HEK293 (cell line): Measurements from ENCODE around the gene DRD4.
A peak's percentile ranks its signal among the peaks of the same experiment; 100 is the strongest.

Experiments used
- CTCF ChIA-PET: fragments of 350-600 bp; formaldehyde crosslinking; extraction: SDS; loops from one replicate; lab custom pipeline; 2021; ENCODE audit warnings: antibody characterized with exemption; lab: Yijun Ruan, JAX
- POLR2A ChIA-PET: fragments of 300-600 bp; formaldehyde crosslinking; extraction: SDS; loops from one replicate; lab custom pipeline; 2020; ENCODE audit warnings: antibody characterized with exemption, inconsistent platforms; lab: Yijun Ruan, JAX
- H3K27ac ChIP-seq: fragments of 200-500 bp; sonication (Bioruptor generic); 2 replicates; pipeline ENCODE4 v1.5.1; 2014; ENCODE audit warnings: low read depth, low read length, control low read depth, inconsistent platforms; ENCODE audit errors: extremely low read depth
- H3K36me3 ChIP-seq, 2 experiments: fragments of 200-500 bp in 1 of 2; sonication (Bioruptor generic) in 1 of 2; 1 replicate in 1 of 2; 2 replicates in 1 of 2; pipeline ENCODE4 v1.5.1; 2014 to 2017; ENCODE audit warnings: inconsistent platforms in 2 of 2, low read length in 2 of 2; ENCODE audit not compliant: control insufficient read depth in 2 of 2, insufficient read depth in 1 of 2
- H3K4me1 ChIP-seq: fragments of 200-500 bp; sonication (Bioruptor generic); 2 replicates; pipeline ENCODE4 v1.5.1; 2014; ENCODE audit warnings: mild to moderate bottlenecking, low read length, inconsistent platforms; ENCODE audit not compliant: control insufficient read depth, insufficient read depth
- H3K4me3 ChIP-seq: 2 replicates; pipeline ENCODE4 v1.5.1; 2011; ENCODE audit warnings: low read depth, mild to moderate bottlenecking, control low read depth, low read length, moderate library complexity
- H3K9me3 ChIP-seq: fragments of 200-500 bp; sonication (Bioruptor generic); 2 replicates; pipeline ENCODE4 v1.5.1; 2014; ENCODE audit warnings: low read depth, low read length, inconsistent platforms; ENCODE audit not compliant: control insufficient read depth, insufficient read depth
- KLF8 ChIP-seq: fragments of 450-650 bp; formaldehyde crosslinking; IDR thresholded peaks from 2 replicates; pipeline ENCODE4 v1.5.1; 2016; ENCODE audit warnings: missing biosample characterization, missing genetic modification characterization
- KLF9 ChIP-seq: fragments of 450-650 bp; formaldehyde crosslinking; IDR thresholded peaks from 2 replicates; pipeline ENCODE4 v1.5.1; 2016; ENCODE audit warnings: missing biosample characterization, missing genetic modification characterization, low read depth
- PRDM1 ChIP-seq: fragments of 450-650 bp; formaldehyde crosslinking; IDR thresholded peaks from 2 replicates; pipeline ENCODE4; 2016; ENCODE audit warnings: missing biosample characterization, missing genetic modification characterization
- ZFP3 ChIP-seq: fragments of 450-650 bp; formaldehyde crosslinking; IDR thresholded peaks from 2 replicates; pipeline ENCODE4 v1.5.1; 2016; ENCODE audit warnings: low read depth, missing biosample characterization, missing genetic modification characterization
- ZNF169 ChIP-seq: fragments of 450-650 bp; formaldehyde crosslinking; IDR thresholded peaks from 2 replicates; pipeline ENCODE4 v1.5.1; 2016; ENCODE audit warnings: missing biosample characterization, missing genetic modification characterization
- ZNF248 ChIP-seq: fragments of 450-650 bp; formaldehyde crosslinking; IDR thresholded peaks from 2 replicates; pipeline ENCODE4 v1.5.1; 2017; ENCODE audit warnings: missing biosample characterization, missing genetic modification characterization
- ZNF510 ChIP-seq: fragments of 450-650 bp; formaldehyde crosslinking; IDR thresholded peaks from 2 replicates; pipeline ENCODE4 v1.5.1; 2018; ENCODE audit warnings: mild to moderate bottlenecking, missing genetic modification characterization, missing biosample characterization; ENCODE audit not compliant: insufficient replicate concordance
- ZNF548 ChIP-seq: fragments of 450-650 bp; formaldehyde crosslinking; IDR thresholded peaks from 2 replicates; pipeline ENCODE4 v1.5.1; 2016; ENCODE audit warnings: missing biosample characterization, missing genetic modification characterization
- ZNF629 ChIP-seq: fragments of 450-650 bp; formaldehyde crosslinking; IDR thresholded peaks from 2 replicates; pipeline ENCODE4 v1.5.1; 2017; ENCODE audit warnings: missing biosample characterization, missing genetic modification characterization
- ZNF785 ChIP-seq: fragments of 450-650 bp; formaldehyde crosslinking; IDR thresholded peaks from 2 replicates; pipeline ENCODE4 v1.5.1; 2016; ENCODE audit warnings: missing biosample characterization, missing genetic modification characterization
- TF ChIP-seq, protein P1 (sequence below): fragments of 450-650 bp; formaldehyde crosslinking; IDR thresholded peaks from 2 replicates; pipeline ENCODE4 v1.5.1; 2017; ENCODE audit warnings: missing biosample characterization, missing genetic modification characterization
- TF ChIP-seq, protein P2 (sequence below): fragments of 450-650 bp; formaldehyde crosslinking; IDR thresholded peaks from 2 replicates; pipeline ENCODE4 v1.5.1; 2016; ENCODE audit warnings: missing biosample characterization, missing genetic modification characterization, borderline replicate concordance
- TF ChIP-seq, protein P3 (sequence below): fragments of 450-650 bp; formaldehyde crosslinking; IDR thresholded peaks from 2 replicates; pipeline ENCODE4 v1.5.0; 2017; ENCODE audit warnings: missing biosample characterization, missing genetic modification characterization, borderline replicate concordance
- TF ChIP-seq, protein P4 (sequence below): fragments of 450-650 bp; formaldehyde crosslinking; IDR thresholded peaks from 2 replicates; pipeline ENCODE4 v1.5.1; 2016; ENCODE audit warnings: missing biosample characterization, missing genetic modification characterization

Gene DRD4

DNA sequence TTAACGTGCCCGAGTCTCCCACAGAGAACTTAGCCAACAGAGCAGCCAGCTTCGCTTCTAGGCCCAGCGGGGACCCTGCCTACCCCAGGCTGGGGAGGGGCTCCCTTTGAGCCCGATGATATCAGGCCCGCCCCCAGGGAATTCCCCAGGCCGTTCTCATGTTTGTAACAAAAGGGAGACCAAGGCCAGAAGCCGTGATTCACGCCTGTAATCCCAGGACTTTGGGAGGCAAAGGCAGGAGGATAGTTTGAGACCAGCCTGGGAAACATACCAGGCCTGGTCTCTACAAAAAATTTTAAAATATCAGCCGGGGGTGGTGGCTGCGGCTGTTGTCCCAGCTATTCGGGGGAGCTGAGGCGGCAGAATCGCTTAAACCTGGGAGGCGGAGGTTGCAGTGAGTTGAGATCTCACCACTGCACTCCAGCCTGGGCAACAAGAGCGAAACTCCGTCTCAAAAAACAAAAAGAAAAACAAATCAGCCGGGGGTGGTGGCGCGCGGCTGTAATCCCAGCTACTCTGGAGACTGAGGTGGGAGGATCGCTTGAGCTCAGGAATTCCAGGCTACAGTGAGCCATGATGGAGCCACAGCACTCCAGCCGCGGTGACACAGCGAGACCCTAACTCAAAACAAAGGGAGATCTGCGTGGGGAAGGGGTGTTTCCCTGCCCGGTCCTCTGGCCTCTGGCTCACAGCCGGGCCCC, 1.7 kb downstream of the DRD4 start (continued):
- TF ChIP-seq, protein P1, sequence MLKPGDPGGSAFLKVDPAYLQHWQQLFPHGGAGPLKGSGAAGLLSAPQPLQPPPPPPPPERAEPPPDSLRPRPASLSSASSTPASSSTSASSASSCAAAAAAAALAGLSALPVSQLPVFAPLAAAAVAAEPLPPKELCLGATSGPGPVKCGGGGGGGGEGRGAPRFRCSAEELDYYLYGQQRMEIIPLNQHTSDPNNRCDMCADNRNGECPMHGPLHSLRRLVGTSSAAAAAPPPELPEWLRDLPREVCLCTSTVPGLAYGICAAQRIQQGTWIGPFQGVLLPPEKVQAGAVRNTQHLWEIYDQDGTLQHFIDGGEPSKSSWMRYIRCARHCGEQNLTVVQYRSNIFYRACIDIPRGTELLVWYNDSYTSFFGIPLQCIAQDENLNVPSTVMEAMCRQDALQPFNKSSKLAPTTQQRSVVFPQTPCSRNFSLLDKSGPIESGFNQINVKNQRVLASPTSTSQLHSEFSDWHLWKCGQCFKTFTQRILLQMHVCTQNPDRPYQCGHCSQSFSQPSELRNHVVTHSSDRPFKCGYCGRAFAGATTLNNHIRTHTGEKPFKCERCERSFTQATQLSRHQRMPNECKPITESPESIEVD = no peak
- TF ChIP-seq ZNF248 (tag by site-specific recombination) (no peak), ZNF785 (no peak)
- TF ChIP-seq, protein P2, sequence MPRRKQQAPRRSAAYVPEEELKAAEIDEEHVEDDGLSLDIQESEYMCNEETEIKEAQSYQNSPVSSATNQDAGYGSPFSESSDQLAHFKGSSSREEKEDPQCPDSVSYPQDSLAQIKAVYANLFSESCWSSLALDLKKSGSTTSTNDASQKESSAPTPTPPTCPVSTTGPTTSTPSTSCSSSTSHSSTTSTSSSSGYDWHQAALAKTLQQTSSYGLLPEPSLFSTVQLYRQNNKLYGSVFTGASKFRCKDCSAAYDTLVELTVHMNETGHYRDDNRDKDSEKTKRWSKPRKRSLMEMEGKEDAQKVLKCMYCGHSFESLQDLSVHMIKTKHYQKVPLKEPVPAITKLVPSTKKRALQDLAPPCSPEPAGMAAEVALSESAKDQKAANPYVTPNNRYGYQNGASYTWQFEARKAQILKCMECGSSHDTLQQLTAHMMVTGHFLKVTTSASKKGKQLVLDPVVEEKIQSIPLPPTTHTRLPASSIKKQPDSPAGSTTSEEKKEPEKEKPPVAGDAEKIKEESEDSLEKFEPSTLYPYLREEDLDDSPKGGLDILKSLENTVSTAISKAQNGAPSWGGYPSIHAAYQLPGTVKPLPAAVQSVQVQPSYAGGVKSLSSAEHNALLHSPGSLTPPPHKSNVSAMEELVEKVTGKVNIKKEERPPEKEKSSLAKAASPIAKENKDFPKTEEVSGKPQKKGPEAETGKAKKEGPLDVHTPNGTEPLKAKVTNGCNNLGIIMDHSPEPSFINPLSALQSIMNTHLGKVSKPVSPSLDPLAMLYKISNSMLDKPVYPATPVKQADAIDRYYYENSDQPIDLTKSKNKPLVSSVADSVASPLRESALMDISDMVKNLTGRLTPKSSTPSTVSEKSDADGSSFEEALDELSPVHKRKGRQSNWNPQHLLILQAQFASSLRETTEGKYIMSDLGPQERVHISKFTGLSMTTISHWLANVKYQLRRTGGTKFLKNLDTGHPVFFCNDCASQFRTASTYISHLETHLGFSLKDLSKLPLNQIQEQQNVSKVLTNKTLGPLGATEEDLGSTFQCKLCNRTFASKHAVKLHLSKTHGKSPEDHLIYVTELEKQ (tag by site-specific recombination) = no peak

DNA sequence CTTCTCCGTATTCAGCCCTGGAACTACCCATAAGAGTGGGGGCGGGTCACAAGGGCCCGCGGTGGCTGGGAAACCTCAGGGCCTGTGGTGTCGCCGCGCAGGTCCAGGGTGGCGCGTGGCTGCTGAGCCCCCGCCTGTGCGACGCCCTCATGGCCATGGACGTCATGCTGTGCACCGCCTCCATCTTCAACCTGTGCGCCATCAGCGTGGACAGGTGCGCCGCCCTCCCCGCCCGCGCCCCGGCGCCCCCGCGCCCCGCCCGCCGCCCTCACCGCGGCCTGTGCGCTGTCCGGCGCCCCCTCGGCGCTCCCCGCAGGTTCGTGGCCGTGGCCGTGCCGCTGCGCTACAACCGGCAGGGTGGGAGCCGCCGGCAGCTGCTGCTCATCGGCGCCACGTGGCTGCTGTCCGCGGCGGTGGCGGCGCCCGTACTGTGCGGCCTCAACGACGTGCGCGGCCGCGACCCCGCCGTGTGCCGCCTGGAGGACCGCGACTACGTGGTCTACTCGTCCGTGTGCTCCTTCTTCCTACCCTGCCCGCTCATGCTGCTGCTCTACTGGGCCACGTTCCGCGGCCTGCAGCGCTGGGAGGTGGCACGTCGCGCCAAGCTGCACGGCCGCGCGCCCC, 2.4 kb downstream of the DRD4 start:
- H3K36me3 ChIP-seq = peaks cover 0 to 45% of the 10 kb centered on the region in 2 experiments; a peak in 1 of 3 replicates
- CTCF ChIA-PET = interaction anchor here (0.6 kb wide), 1 partner anchor 52 kb away, joined by 4 read pairs; no protein-coding TSS in a partner anchor
- POLR2A ChIA-PET = no interaction called here
- H3K4me3 ChIP-seq = no peak overlapping the region
- TF ChIP-seq, protein P3, sequence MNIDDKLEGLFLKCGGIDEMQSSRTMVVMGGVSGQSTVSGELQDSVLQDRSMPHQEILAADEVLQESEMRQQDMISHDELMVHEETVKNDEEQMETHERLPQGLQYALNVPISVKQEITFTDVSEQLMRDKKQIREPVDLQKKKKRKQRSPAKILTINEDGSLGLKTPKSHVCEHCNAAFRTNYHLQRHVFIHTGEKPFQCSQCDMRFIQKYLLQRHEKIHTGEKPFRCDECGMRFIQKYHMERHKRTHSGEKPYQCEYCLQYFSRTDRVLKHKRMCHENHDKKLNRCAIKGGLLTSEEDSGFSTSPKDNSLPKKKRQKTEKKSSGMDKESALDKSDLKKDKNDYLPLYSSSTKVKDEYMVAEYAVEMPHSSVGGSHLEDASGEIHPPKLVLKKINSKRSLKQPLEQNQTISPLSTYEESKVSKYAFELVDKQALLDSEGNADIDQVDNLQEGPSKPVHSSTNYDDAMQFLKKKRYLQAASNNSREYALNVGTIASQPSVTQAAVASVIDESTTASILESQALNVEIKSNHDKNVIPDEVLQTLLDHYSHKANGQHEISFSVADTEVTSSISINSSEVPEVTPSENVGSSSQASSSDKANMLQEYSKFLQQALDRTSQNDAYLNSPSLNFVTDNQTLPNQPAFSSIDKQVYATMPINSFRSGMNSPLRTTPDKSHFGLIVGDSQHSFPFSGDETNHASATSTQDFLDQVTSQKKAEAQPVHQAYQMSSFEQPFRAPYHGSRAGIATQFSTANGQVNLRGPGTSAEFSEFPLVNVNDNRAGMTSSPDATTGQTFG (tag by site-specific recombination) = no peak
- TF ChIP-seq ZNF510 (tag by site-specific recombination) (no peak), KLF8 (tag by site-specific recombination) (0 out of 2 replicates have a peak, but pooled peaks have one; percentile 2)
- H3K27ac ChIP-seq = no peak overlapping the region
- H3K9me3 ChIP-seq = no peaks in the 10 kb centered on the region
- no peaks in the 10 kb centered on the region for H3K4me1 ChIP-seq

DNA sequence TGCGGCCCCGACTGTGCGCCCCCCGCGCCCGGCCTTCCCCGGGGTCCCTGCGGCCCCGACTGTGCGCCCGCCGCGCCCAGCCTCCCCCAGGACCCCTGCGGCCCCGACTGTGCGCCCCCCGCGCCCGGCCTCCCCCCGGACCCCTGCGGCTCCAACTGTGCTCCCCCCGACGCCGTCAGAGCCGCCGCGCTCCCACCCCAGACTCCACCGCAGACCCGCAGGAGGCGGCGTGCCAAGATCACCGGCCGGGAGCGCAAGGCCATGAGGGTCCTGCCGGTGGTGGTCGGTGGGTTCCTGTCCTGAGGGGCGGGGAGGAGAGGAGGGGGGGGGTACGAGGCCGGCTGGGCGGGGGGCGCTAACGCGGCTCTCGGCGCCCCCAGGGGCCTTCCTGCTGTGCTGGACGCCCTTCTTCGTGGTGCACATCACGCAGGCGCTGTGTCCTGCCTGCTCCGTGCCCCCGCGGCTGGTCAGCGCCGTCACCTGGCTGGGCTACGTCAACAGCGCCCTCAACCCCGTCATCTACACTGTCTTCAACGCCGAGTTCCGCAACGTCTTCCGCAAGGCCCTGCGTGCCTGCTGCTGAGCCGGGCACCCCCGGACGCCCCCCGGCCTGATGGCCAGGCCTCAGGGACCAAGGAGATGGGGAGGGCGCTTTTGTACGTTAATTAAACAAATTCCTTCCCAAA, 3.1 kb downstream of the DRD4 start:
- Histone ChIP-seq H3K27ac (no peak overlapping the region), H3K9me3 (no peaks in the 10 kb centered on the region)
- POLR2A ChIA-PET = no interaction called here
- TF ChIP-seq ZNF629 (tag by site-specific recombination) = no peak
- TF ChIP-seq, protein P3 (tag by site-specific recombination) = no peak
- no peak for TF ChIP-seq KLF9 (tag by site-specific recombination)
- TF ChIP-seq ZNF169 (tag by site-specific recombination) = no peak
- TF ChIP-seq, protein P4, sequence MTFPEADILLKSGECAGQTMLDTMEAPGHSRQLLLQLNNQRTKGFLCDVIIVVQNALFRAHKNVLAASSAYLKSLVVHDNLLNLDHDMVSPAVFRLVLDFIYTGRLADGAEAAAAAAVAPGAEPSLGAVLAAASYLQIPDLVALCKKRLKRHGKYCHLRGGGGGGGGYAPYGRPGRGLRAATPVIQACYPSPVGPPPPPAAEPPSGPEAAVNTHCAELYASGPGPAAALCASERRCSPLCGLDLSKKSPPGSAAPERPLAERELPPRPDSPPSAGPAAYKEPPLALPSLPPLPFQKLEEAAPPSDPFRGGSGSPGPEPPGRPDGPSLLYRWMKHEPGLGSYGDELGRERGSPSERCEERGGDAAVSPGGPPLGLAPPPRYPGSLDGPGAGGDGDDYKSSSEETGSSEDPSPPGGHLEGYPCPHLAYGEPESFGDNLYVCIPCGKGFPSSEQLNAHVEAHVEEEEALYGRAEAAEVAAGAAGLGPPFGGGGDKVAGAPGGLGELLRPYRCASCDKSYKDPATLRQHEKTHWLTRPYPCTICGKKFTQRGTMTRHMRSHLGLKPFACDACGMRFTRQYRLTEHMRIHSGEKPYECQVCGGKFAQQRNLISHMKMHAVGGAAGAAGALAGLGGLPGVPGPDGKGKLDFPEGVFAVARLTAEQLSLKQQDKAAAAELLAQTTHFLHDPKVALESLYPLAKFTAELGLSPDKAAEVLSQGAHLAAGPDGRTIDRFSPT (tag by site-specific recombination) = peak; percentile 29; the same call in 1 of the 2 replicates
- TF ChIP-seq ZFP3 (tag by site-specific recombination) = no peak
- TF ChIP-seq ZNF548 = no peak
- no peak for TF ChIP-seq PRDM1
- TF ChIP-seq, all 188 proteins: peak for 1
- CTCF ChIA-PET = interaction anchor here (0.6 kb wide), 1 partner anchor 52 kb away, joined by 4 read pairs; no protein-coding TSS in a partner anchor
- Histone ChIP-seq H3K36me3 (peaks cover 0 to 49% of the 10 kb centered on the region in 2 experiments; a peak in 1 of 3 replicates), H3K4me3 (no peak overlapping the region), H3K4me1 (no peaks in the 10 kb centered on the region)
